ENCODE results near the gene PTMA. TPM values are rescaled to one million over a fixed set of nuclear protein-coding genes. Genes with fewer than 3 reads are reported as not detected.

Gene PTMA
- total RNA-seq, 3 donors from 2014 or later, result 678 to 1,077 (median 956) TPM

DNA sequence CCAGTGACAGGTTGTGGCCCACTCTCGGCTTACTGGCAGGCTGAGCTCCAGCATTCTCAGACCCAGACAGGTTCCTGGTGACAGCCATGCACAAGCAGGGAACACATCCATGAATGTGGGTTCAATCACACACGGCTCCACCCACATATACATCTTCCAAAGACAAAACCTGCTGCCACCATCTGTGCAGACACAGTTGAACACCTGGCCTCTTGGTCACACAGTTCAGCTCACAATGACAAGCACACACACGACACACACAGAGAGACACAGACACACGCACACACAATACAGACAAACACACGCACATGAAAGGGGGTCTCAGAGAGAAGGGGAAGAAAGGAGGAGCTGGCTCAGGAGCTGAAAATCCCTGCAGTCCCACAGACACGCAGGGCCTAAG is 32.1 kb upstream of the PTMA start:
- Histone ChIP-seq H3K27ac (no peak overlapping the region), H3K36me3 (no peaks in the 10 kb centered on the region), H3K27me3 (no peaks in the 10 kb centered on the region), H3K9me3 (no peaks in the 10 kb centered on the region), H3K4me3 (no peak overlapping the region), H3K4me1 (peaks cover 0 to 10% of the 10 kb centered on the region in 2 donors)
- intact Hi-C loops (cut with DNase I; ENCODE audit: low total_unique reads), result no loop called here
- TF ChIP-seq, protein P1, sequence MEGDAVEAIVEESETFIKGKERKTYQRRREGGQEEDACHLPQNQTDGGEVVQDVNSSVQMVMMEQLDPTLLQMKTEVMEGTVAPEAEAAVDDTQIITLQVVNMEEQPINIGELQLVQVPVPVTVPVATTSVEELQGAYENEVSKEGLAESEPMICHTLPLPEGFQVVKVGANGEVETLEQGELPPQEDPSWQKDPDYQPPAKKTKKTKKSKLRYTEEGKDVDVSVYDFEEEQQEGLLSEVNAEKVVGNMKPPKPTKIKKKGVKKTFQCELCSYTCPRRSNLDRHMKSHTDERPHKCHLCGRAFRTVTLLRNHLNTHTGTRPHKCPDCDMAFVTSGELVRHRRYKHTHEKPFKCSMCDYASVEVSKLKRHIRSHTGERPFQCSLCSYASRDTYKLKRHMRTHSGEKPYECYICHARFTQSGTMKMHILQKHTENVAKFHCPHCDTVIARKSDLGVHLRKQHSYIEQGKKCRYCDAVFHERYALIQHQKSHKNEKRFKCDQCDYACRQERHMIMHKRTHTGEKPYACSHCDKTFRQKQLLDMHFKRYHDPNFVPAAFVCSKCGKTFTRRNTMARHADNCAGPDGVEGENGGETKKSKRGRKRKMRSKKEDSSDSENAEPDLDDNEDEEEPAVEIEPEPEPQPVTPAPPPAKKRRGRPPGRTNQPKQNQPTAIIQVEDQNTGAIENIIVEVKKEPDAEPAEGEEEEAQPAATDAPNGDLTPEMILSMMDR (IDR thresholded peaks at IDR 0.05), result no peak
- TF ChIP-seq POLR2AphosphoS5 (IDR thresholded peaks at IDR 0.05), result no peak
- no peak for TF ChIP-seq POLR2A (IDR thresholded peaks at IDR 0.05)
- no peak for DNase-seq (ENCODE audit: low spot score in 2 of 2)

DNA sequence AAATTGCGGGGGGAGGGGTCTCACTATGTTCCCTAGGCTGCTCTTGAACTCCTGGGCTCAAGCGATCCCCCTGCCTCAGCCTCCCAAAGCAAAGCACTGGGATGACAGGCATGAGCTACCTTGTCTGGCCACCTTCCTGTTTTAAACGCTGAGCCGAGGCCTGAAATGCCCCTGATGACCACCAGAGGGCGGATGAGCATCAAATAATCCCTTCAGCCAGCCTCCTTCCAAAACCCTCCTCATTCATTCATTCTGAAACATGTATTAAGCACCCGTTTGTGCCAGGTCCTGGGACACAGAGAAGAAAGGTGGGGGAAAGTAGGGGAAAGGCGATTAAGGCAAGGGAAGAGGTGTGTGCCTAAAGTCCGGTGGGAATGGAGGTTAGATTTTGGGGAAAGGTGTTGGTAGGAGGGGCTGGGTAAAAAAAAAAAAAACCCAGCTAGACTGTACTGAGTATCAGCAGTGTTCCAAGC is 30.7 kb upstream of the PTMA start:
- H3K4me3 ChIP-seq, result no peak overlapping the region
- no peak overlapping the region for H3K27ac ChIP-seq
- intact Hi-C loops (cut with DNase I; ENCODE audit: low total_unique reads), result no loop called here
- H3K4me1 ChIP-seq, result peaks cover 0 to 10% of the 10 kb centered on the region in 2 donors
- no peaks in the 10 kb centered on the region for H3K9me3 ChIP-seq
- no peaks in the 10 kb centered on the region for H3K27me3 ChIP-seq
- TF ChIP-seq POLR2A (IDR thresholded peaks at IDR 0.05), result no peak
- peak; percentile 61 to 70 (median 64) for TF ChIP-seq POLR2AphosphoS5 (IDR thresholded peaks at IDR 0.05)
- TF ChIP-seq, protein P1 (IDR thresholded peaks at IDR 0.05), result peak; percentile 99
- DNase-seq (ENCODE audit: low spot score in 2 of 2), result peak; percentile 85 to 86
- H3K36me3 ChIP-seq, result no peaks in the 10 kb centered on the region

DNA sequence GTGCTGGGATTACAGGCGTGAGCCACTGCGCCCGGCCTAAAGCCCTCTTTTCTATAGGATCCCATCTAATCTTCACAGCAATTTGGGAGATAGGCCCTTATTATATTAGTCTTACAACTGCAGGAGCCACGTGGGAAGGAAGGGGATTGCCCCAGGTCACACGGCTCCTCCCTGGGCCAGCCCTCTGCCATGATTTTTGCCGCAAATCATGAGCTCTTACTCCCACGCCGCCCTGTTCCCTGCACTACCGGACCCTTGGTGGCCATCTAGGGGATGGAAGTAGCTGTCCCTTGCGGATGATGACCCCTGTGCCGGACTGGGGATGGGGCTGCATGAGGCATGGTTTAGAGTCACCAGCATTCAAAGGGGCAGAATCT is 28.4 kb upstream of the PTMA start:
- no peak for DNase-seq (ENCODE audit: low spot score in 2 of 2)
- TF ChIP-seq POLR2AphosphoS5 (IDR thresholded peaks at IDR 0.05), result no peak
- no peak for TF ChIP-seq POLR2A (IDR thresholded peaks at IDR 0.05)
- TF ChIP-seq, protein P1 (IDR thresholded peaks at IDR 0.05), result no peak
- peak overlapping the region; percentile 86 to 90 for H3K27ac ChIP-seq
- intact Hi-C loops (cut with DNase I; ENCODE audit: low total_unique reads), result loop anchor here (2.0 kb wide), 1 partner anchor 35 kb away; no protein-coding TSS in a partner anchor
- H3K36me3 ChIP-seq, result no peaks in the 10 kb centered on the region
- peaks cover 0 to 2% of the 10 kb centered on the region in 2 donors for H3K4me1 ChIP-seq
- H3K4me3 ChIP-seq, result peak overlapping the region in 2 of 3 donors; percentile 58 to 66
- no peaks in the 10 kb centered on the region for H3K27me3 ChIP-seq
- H3K9me3 ChIP-seq, result no peaks in the 10 kb centered on the region

DNA sequence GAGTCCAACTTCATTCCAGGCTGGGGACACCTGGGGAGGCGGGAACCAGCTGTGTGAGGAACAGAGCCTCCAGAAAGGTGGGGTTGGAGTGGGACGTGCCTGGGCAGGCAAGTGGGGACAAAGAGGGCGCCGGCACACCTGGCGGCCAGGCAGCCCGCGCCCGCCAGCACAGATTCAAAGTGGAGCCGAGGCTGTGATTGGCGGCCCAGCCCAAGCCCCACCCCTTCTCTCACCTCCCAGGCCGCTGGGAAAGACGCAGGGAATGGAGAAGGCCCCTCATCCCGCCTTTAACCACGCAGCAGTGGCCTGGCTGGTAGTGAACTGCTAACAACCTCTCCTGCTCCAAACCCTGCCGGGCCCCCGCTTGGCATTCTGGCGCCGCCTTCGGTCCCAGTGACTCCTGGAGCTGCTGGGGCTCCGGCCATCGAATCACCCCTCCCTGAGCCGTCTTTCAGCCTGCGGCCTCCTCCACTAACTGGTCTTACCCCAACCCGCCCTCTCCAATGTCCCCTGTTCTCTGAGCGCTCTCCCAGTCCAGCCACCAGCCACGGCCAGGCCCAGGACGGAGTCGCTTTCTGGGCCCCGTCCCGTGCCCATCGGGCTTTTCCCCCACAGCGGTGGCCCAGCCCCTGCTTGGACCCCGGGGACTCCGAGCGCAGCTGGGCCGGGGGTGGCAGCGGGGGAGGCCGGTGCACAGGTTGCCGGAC is 27.9 kb upstream of the PTMA start:
- TF ChIP-seq POLR2AphosphoS5 (IDR thresholded peaks at IDR 0.05) (no peak), POLR2A (IDR thresholded peaks at IDR 0.05) (no peak)
- TF ChIP-seq, protein P1 (IDR thresholded peaks at IDR 0.05), result no peak
- Histone ChIP-seq H3K27ac (peak overlapping the region; percentile 86 to 90), H3K4me1 (no peaks in the 10 kb centered on the region), H3K27me3 (no peaks in the 10 kb centered on the region), H3K9me3 (no peaks in the 10 kb centered on the region), H3K36me3 (no peaks in the 10 kb centered on the region), H3K4me3 (peak overlapping the region; percentile 47 to 66 (median 58))
- intact Hi-C loops (cut with DNase I; ENCODE audit: low total_unique reads), result loop anchor here (2.0 kb wide), 1 partner anchor 34 kb away; no protein-coding TSS in a partner anchor
- peak in 1 of 2 donors; percentile 77 for DNase-seq (ENCODE audit: low spot score in 2 of 2)
